Body of pancreas (tissue), 4 donors: Measurements from ENCODE around the gene TGFB1I1.

Experiments
- POLR2A ChIP-seq, 3 donors: fragments of 450-650 bp; IDR thresholded peaks; one replicate each; pipeline ENCODE4 v1.6.1; 2016; ENCODE audit warnings: antibody characterized with exemption in 3 of 3, mild to moderate bottlenecking in 2 of 3
- TF ChIP-seq, protein P1 (sequence below), 7 experiments: fragments of 450-650 bp in 4 of 7; fragments of 200-600 bp in 3 of 7; sonication (generic) in 3 of 7; IDR thresholded peaks; one replicate each; pipeline ENCODE4 v1.5.1; 2016 to 2019; ENCODE audit warnings: antibody characterized with exemption in 7 of 7

DNA sequence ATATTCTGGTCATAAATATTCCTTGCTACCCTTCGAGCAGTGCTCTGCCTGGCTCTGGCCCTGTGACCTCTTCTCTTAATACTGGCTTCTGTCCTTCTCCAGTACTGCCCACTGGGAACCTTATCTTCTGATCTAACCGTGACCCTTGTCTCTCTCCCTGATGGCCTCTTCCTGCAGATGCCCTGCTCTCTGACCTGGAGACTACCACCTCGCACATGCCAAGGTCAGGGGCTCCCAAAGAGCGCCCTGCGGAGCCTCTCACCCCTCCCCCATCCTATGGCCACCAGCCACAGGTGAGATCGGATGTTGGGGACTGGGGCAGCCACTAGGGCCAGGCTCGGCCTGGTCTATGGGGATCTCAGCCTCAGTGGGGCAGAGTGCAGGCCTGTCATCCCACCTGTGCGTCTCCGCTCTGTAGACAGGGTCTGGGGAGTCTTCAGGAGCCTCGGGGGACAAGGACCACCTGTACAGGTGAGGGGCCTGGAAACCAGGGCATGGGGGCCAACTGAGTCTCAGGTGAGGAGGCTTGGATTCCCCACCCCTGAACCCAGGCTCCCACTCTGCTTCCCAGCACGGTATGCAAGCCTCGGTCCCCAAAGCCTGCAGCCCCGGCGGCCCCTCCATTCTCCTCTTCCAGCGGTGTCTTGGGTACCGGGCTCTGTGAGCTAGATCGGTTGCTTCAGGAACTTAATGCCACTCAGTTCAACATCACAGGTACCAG lies 1.5 kb downstream of the TGFB1I1 start:
- TF ChIP-seq, protein P1, sequence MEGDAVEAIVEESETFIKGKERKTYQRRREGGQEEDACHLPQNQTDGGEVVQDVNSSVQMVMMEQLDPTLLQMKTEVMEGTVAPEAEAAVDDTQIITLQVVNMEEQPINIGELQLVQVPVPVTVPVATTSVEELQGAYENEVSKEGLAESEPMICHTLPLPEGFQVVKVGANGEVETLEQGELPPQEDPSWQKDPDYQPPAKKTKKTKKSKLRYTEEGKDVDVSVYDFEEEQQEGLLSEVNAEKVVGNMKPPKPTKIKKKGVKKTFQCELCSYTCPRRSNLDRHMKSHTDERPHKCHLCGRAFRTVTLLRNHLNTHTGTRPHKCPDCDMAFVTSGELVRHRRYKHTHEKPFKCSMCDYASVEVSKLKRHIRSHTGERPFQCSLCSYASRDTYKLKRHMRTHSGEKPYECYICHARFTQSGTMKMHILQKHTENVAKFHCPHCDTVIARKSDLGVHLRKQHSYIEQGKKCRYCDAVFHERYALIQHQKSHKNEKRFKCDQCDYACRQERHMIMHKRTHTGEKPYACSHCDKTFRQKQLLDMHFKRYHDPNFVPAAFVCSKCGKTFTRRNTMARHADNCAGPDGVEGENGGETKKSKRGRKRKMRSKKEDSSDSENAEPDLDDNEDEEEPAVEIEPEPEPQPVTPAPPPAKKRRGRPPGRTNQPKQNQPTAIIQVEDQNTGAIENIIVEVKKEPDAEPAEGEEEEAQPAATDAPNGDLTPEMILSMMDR (IDR thresholded peaks at IDR 0.05): no peak
- TF ChIP-seq POLR2A (IDR thresholded peaks at IDR 0.05): no peak
